ENCODE data around the gene SWSAP1.

DNA sequence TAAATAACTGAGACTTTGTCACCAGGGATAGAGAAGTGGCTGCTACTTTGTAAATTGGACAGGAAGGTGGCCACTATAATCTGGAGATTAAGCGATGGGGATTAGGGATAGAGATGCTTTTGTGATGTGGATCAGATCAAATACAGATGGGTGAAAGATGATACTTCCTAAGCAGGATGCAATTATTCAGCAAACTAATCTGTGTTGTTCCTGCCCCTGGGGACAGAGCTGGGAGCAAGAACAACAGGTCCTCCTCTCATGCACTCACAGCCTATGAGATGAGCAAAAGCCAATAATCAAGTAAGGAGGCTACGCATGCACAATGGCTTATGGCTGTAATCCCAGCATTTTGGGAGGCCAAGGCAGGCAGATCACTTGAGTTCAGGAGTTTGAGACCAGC lies 40.1 kb downstream of the SWSAP1 start:
- no peak for TF ChIP-seq RCOR1 (IDR thresholded peaks at IDR 0.05; ENCODE audit: insufficient replicate concordance, low read length)
- no peak for TF ChIP-seq POLR2A (IDR thresholded peaks at IDR 0.05; ENCODE audit: low read depth, low read length)
- TF ChIP-seq, protein P1, sequence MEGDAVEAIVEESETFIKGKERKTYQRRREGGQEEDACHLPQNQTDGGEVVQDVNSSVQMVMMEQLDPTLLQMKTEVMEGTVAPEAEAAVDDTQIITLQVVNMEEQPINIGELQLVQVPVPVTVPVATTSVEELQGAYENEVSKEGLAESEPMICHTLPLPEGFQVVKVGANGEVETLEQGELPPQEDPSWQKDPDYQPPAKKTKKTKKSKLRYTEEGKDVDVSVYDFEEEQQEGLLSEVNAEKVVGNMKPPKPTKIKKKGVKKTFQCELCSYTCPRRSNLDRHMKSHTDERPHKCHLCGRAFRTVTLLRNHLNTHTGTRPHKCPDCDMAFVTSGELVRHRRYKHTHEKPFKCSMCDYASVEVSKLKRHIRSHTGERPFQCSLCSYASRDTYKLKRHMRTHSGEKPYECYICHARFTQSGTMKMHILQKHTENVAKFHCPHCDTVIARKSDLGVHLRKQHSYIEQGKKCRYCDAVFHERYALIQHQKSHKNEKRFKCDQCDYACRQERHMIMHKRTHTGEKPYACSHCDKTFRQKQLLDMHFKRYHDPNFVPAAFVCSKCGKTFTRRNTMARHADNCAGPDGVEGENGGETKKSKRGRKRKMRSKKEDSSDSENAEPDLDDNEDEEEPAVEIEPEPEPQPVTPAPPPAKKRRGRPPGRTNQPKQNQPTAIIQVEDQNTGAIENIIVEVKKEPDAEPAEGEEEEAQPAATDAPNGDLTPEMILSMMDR (conservative IDR thresholded peaks at IDR 0.05; ENCODE audit: low read depth, low read length): no peak
- no peak for TF ChIP-seq RFX5 (IDR thresholded peaks at IDR 0.05; ENCODE audit: low read depth, low read length)
- no peak for TF ChIP-seq CEBPB (IDR thresholded peaks at IDR 0.05; ENCODE audit: low read depth, low read length)
- no peak for TF ChIP-seq RAD21 (IDR thresholded peaks at IDR 0.05; ENCODE audit: low read length)
- no peak for TF ChIP-seq FOS (IDR thresholded peaks at IDR 0.05; ENCODE audit: low read depth, low read length)
- TF ChIP-seq SMC3 (IDR thresholded peaks at IDR 0.05; ENCODE audit: low read depth, low read length): no peak
- TF ChIP-seq CHD1 (IDR thresholded peaks at IDR 0.05; ENCODE audit: low read depth, low read length): no peak
- TF ChIP-seq, protein P2, sequence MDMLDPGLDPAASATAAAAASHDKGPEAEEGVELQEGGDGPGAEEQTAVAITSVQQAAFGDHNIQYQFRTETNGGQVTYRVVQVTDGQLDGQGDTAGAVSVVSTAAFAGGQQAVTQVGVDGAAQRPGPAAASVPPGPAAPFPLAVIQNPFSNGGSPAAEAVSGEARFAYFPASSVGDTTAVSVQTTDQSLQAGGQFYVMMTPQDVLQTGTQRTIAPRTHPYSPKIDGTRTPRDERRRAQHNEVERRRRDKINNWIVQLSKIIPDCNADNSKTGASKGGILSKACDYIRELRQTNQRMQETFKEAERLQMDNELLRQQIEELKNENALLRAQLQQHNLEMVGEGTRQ (IDR thresholded peaks at IDR 0.05; ENCODE audit: low read depth, low read length): no peak
- TF ChIP-seq MAFK (IDR thresholded peaks at IDR 0.05; ENCODE audit: low read depth, low read length): no peak
- no peak for TF ChIP-seq MXI1 (IDR thresholded peaks at IDR 0.05; ENCODE audit: borderline replicate concordance, low read depth, low read length)
- TF ChIP-seq NFE2L2 (IDR thresholded peaks at IDR 0.05; ENCODE audit: low read depth, low read length): no peak
- TF ChIP-seq, protein P3, sequence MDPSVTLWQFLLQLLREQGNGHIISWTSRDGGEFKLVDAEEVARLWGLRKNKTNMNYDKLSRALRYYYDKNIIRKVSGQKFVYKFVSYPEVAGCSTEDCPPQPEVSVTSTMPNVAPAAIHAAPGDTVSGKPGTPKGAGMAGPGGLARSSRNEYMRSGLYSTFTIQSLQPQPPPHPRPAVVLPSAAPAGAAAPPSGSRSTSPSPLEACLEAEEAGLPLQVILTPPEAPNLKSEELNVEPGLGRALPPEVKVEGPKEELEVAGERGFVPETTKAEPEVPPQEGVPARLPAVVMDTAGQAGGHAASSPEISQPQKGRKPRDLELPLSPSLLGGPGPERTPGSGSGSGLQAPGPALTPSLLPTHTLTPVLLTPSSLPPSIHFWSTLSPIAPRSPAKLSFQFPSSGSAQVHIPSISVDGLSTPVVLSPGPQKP (IDR thresholded peaks at IDR 0.05; ENCODE audit: borderline replicate concordance, low read depth, low read length): no peak

Data from IMR-90 (cell line).